BLaER1 treated with 17β-estradiol and CSF1 and Interleukin-3, amounts not matched to agents 10 nM and 100 nM (cell line): ENCODE results near the gene MDP1.

Source experiments
- H3K27ac ChIP-seq, 11 experiments: shearing (Covaris generic); formaldehyde crosslinking; 2 replicates each; pipeline ENCODE4 v1.8.1; 2022
- H3K27me3 ChIP-seq, 11 experiments: shearing (Covaris generic); formaldehyde crosslinking; 2 replicates each; pipeline ENCODE4 v1.8.1; 2022
- H3K36me3 ChIP-seq, 11 experiments: shearing (Covaris generic); formaldehyde crosslinking; 2 replicates each; pipeline ENCODE4 v1.8.1; 2022
- H3K4me1 ChIP-seq, 10 experiments: shearing (Covaris generic); formaldehyde crosslinking; 2 replicates each; pipeline ENCODE4 v1.8.1; 2022
- H3K4me2 ChIP-seq, 11 experiments: shearing (Covaris generic); formaldehyde crosslinking; 2 replicates each; pipeline ENCODE4 v1.8.1; 2022
- H3K4me3 ChIP-seq, 10 experiments: shearing (Covaris generic); formaldehyde crosslinking; 2 replicates each; pipeline ENCODE4 v1.8.1; 2022
- H3K9ac ChIP-seq, 11 experiments: shearing (Covaris generic); formaldehyde crosslinking; 2 replicates each; pipeline ENCODE4 v1.8.1; 2022
- H3K9me3 ChIP-seq, 11 experiments: shearing (Covaris generic); formaldehyde crosslinking; replicated peaks in 1 of 11; 2 replicates each; pipeline ENCODE4 v1.8.1; 2022
- H4K20me1 ChIP-seq, 11 experiments: shearing (Covaris generic); formaldehyde crosslinking; 2 replicates each; pipeline ENCODE4 v1.8.1; 2022
- Cebpa-rat ChIP-seq, 11 experiments: shearing (Covaris generic); IDR thresholded peaks; 2 replicates each; pipeline ENCODE4 v1.8.1; 2022

The MDP1 gene

GRCh38 chr14:24178399-24179178 lies 37.3 kb downstream of the MDP1 start:
- H3K27me3 ChIP-seq, result no peaks in the 10 kb centered on the region
- H3K4me2 ChIP-seq, result peak overlapping the region in 10 of 11 experiments; percentile 3 to 75 (median 59); a peak in 17 of 22 replicates
- H3K9me3 ChIP-seq, result no peaks in the 10 kb centered on the region
- H3K27ac ChIP-seq, result peak overlapping the region in 4 of 11 experiments; percentile 26 to 63 (median 48); a peak in 4 of 22 replicates
- H3K9ac ChIP-seq, result peak overlapping the region in 8 of 11 experiments; percentile 24 to 57 (median 36); a peak in 11 of 22 replicates
- no peak overlapping the region for H3K4me3 ChIP-seq
- H3K36me3 ChIP-seq, result peaks cover 66 to 99% (median 75%) of the 10 kb centered on the region in 11 experiments
- H4K20me1 ChIP-seq, result peaks cover 0 to 70% (median 45%) of the 10 kb centered on the region in 11 experiments; a peak in 20 of 22 replicates
- H3K4me1 ChIP-seq, result peaks cover 0 to 37% (median 31%) of the 10 kb centered on the region in 10 experiments; a peak in 18 of 20 replicates
- no peak for TF ChIP-seq Cebpa-rat (IDR thresholded peaks at IDR 0.05)

GRCh38 chr14:24177891-24178290 lies 38.0 kb downstream of the MDP1 start:
- H3K9me3 ChIP-seq, result no peaks in the 10 kb centered on the region
- no peak overlapping the region for H3K27ac ChIP-seq
- no peak for TF ChIP-seq Cebpa-rat (IDR thresholded peaks at IDR 0.05)
- H3K4me1 ChIP-seq, result peaks cover 0 to 39% (median 31%) of the 10 kb centered on the region in 10 experiments; a peak in 18 of 20 replicates
- peaks cover 59 to 100% (median 68%) of the 10 kb centered on the region in 11 experiments for H3K36me3 ChIP-seq
- H3K27me3 ChIP-seq, result peaks cover 0 to 1% (median 0%) of the 10 kb centered on the region in 11 experiments; a peak in 1 of 22 replicates
- peak overlapping the region in 1 of 11 experiments; percentile 24; a peak in 1 of 22 replicates for H3K9ac ChIP-seq
- no peak overlapping the region for H3K4me2 ChIP-seq
- peaks cover 0 to 70% (median 45%) of the 10 kb centered on the region in 11 experiments; a peak in 21 of 22 replicates for H4K20me1 ChIP-seq
- no peak overlapping the region for H3K4me3 ChIP-seq

- Histone ChIP-seq H3K9me3 (no peaks in the 10 kb centered on the region), H3K36me3 (peaks cover 52 to 100% (median 61%) of the 10 kb centered on the region in 11 experiments)
- no peak for TF ChIP-seq Cebpa-rat (IDR thresholded peaks at IDR 0.05)
These were observed 38.6 kb downstream of the MDP1 start for GRCh38 chr14:24177041-24177825.

GRCh38 chr14:24176599-24176998 lies 39.3 kb downstream of the MDP1 start:
- Histone ChIP-seq H3K4me2 (no peak overlapping the region), H3K9me3 (no peaks in the 10 kb centered on the region), H3K4me3 (no peak overlapping the region), H3K4me1 (peaks cover 5 to 48% (median 42%) of the 10 kb centered on the region in 10 experiments), H4K20me1 (peaks cover 0 to 68% (median 37%) of the 10 kb centered on the region in 11 experiments; a peak in 20 of 22 replicates), H3K27ac (no peak overlapping the region), H3K9ac (no peak overlapping the region), H3K27me3 (peaks cover 2 to 14% (median 10%) of the 10 kb centered on the region in 11 experiments; a peak in 20 of 22 replicates), H3K36me3 (peaks cover 46 to 97% (median 55%) of the 10 kb centered on the region in 11 experiments)
- TF ChIP-seq Cebpa-rat (IDR thresholded peaks at IDR 0.05), result no peak

More at GRCh38 chr14:24177041-24177825, 38.6 kb downstream of the MDP1 start:
- H4K20me1 ChIP-seq, result peaks cover 0 to 68% (median 44%) of the 10 kb centered on the region in 11 experiments; a peak in 21 of 22 replicates
- H3K4me3 ChIP-seq, result no peak overlapping the region
- no peak overlapping the region for H3K27ac ChIP-seq
- peaks cover 0 to 8% (median 4%) of the 10 kb centered on the region in 11 experiments; a peak in 17 of 22 replicates for H3K27me3 ChIP-seq
- no peak overlapping the region for H3K9ac ChIP-seq
- H3K4me2 ChIP-seq, result no peak overlapping the region
- peaks cover 0 to 46% (median 36%) of the 10 kb centered on the region in 10 experiments; a peak in 18 of 20 replicates for H3K4me1 ChIP-seq

GRCh38 chr14:24172871-24173281 lies 43.0 kb downstream of the MDP1 start:
- Histone ChIP-seq H3K27ac (no peak overlapping the region), H4K20me1 (peaks cover 0 to 42% (median 2%) of the 10 kb centered on the region in 11 experiments; a peak in 8 of 22 replicates), H3K4me1 (peaks cover 17 to 26% (median 20%) of the 10 kb centered on the region in 10 experiments), H3K27me3 (peaks cover 7 to 28% (median 24%) of the 10 kb centered on the region in 11 experiments; a peak in 21 of 22 replicates), H3K9ac (no peak overlapping the region), H3K9me3 (no peaks in the 10 kb centered on the region), H3K4me3 (peak overlapping the region in 1 of 10 experiments; percentile 65; a peak in 3 of 20 replicates), H3K4me2 (peak overlapping the region in 6 of 11 experiments; percentile 76 to 91 (median 82); a peak in 10 of 22 replicates), H3K36me3 (peaks cover 9 to 89% (median 34%) of the 10 kb centered on the region in 11 experiments)
- TF ChIP-seq Cebpa-rat (IDR thresholded peaks at IDR 0.05), result no peak

- Histone ChIP-seq H3K9ac (peak overlapping the region in 7 of 11 experiments; percentile 6 to 50 (median 33); a peak in 7 of 22 replicates), H3K27ac (no peak overlapping the region; a peak in 1 of 22 replicates), H4K20me1 (peaks cover 0 to 38% (median 0%) of the 10 kb centered on the region in 11 experiments; a peak in 8 of 22 replicates), H3K4me1 (peaks cover 17 to 30% (median 22%) of the 10 kb centered on the region in 10 experiments), H3K27me3 (peaks cover 7 to 28% (median 24%) of the 10 kb centered on the region in 11 experiments; a peak in 21 of 22 replicates), H3K9me3 (no peaks in the 10 kb centered on the region), H3K4me2 (peak overlapping the region; percentile 63 to 91 (median 78); a peak in 21 of 22 replicates), H3K4me3 (peak overlapping the region in 8 of 10 experiments; percentile 41 to 65 (median 54); a peak in 15 of 20 replicates), H3K36me3 (peaks cover 11 to 89% (median 35%) of the 10 kb centered on the region in 11 experiments)
- no peak for TF ChIP-seq Cebpa-rat (IDR thresholded peaks at IDR 0.05)
These were observed 43.5 kb downstream of the MDP1 start for GRCh38 chr14:24172261-24172860.

- peaks cover 0 to 37% (median 0%) of the 10 kb centered on the region in 11 experiments; a peak in 5 of 22 replicates for H4K20me1 ChIP-seq
- H3K27ac ChIP-seq, result peak within 1 kb of the TSS in 2 of 11 experiments; percentile 18 to 35; a peak in 2 of 22 replicates
- H3K36me3 ChIP-seq, result peaks cover 6 to 88% (median 35%) of the 10 kb centered on the region in 11 experiments
- H3K9me3 ChIP-seq, result no peaks in the 10 kb centered on the region
- H3K4me3 ChIP-seq, result peak within 1 kb of the TSS in 8 of 10 experiments; percentile 41 to 65 (median 54); a peak in 16 of 20 replicates
- no peak for TF ChIP-seq Cebpa-rat (IDR thresholded peaks at IDR 0.05)
- peak within 1 kb of the TSS in 8 of 11 experiments; percentile 6 to 50 (median 34); a peak in 10 of 22 replicates for H3K9ac ChIP-seq
- H3K4me1 ChIP-seq, result peaks cover 17 to 38% (median 26%) of the 10 kb centered on the region in 10 experiments
- peak within 1 kb of the TSS; percentile 63 to 91 (median 78) for H3K4me2 ChIP-seq
- peaks cover 7 to 28% (median 24%) of the 10 kb centered on the region in 11 experiments; a peak in 21 of 22 replicates for H3K27me3 ChIP-seq
These were observed 44.2 kb downstream of the MDP1 start, which contains the start of gene REC8 for GRCh38 chr14:24171422-24172260. Gene REC8, plus strand, starts transcription at chr14:24172080. Its CDS starts 473 bp downstream, at chr14:24172553.
